Forelimb muscle (tissue), 1 donor: ENCODE results near the gene MKI67. TPM values are rescaled to one million over a fixed set of nuclear protein-coding genes. Genes with fewer than 3 reads are reported as not detected.

Experiments used
- DNase-seq: peaks from one replicate; pipeline ENCODE4 v3.0.0-alpha.2; 2013; ENCODE audit warnings: low read depth
- polyA plus RNA-seq: library from polyadenylated mRNA; unstranded; fragments of 120-200 nt; gene quantifications from one replicate; pipeline ENCODE4 v1.2.1, GENCODE V29; 2013; ENCODE audit not compliant: insufficient read length

MKI67 gene
- polyA plus RNA-seq, 1 donor = 22.0 TPM

DNA sequence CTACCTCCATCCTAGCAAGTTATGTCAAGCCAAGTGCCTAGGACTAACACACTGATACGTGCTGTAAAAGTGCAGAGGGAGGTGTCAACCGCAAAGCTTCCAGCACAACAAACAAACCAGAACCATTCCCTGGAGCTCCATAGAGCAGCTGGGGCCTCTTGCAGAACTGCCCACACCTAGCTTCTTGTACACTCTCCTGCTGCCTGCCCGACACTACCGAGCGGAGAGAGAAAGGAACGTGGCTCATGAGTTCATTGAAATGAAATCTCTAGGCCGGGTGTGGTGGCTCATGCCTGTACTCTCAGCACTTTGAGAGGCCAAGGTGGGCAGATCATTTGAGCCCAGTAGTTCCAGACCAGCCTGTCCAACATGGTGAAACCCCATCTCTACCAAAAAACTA is 73.5 kb downstream of the MKI67 start:
- no peak for DNase-seq

GRCh38 chr10:128051548-128051947 is 74.7 kb downstream of the MKI67 start:
- DNase-seq = no peak

DNA sequence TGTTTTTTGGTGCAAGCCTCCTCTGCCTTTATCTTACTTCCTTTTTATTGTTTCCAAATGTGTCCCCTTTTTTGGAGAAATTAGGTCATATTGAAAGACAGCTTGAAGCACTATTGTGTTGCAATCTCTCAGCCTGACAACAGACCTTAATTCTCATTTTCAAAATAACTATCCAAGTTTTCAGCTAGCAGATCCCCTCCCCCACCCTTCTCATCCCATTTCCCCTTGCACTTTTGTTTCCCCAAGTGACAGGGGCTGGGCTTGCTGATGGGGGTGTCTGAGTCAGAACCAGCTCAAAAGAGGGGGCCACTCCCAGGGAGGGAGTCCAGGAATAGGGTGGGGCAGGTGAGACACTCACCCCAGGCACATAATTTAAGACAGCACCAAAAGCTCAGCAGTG is 75.3 kb downstream of the MKI67 start:
- DNase-seq = no peak

GRCh38 chr10:128050121-128050516 is 76.1 kb downstream of the MKI67 start:
- DNase-seq = no peak

DNA sequence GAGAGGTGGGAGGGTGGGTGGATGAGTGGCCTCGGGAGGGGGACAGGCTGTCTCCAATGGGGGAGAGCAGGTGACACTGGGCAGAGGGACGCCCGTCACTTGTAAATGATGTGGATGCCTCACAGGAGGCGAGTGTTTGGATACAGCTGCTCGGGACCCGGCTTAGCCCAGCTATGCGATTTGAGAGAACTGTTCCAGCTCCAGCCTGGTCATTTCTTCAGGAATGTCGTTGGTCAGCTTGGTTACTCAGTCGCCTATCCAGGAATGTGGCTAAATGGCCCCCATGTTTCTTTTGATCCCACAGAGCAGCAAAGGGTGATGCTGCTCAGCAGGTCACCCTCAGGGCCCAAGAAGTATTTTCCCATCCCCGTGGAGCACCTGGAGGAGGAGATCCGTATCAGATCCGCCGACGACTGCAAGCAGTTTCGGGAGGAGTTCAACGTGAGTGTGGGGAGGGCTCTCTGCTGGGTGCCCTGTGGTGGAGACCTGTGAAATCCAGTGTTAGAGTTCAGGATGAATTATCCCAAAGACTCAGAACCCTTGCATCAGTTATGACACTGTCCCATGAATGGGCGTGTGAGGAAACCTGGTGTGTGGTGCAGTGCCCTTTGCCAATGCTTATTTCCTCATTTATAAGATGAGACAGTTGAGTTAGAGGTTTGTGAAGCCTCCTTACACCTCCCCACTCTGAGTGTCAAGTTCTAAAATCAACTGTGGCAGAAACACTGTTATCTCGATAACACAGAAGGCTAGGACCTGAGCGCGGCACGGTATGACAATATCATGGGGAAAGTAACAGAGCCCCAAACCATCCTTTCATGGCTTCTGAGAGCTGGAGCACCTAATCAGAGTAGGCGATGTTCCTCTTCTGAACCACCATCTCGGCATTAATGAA is 76.8 kb downstream of the MKI67 start:
- DNase-seq = no peak

GRCh38 chr10:128048819-128049210 is 77.4 kb downstream of the MKI67 start:
- no peak for DNase-seq

GRCh38 chr10:128047991-128048818 is 78.0 kb downstream of the MKI67 start:
- no peak for DNase-seq

DNA sequence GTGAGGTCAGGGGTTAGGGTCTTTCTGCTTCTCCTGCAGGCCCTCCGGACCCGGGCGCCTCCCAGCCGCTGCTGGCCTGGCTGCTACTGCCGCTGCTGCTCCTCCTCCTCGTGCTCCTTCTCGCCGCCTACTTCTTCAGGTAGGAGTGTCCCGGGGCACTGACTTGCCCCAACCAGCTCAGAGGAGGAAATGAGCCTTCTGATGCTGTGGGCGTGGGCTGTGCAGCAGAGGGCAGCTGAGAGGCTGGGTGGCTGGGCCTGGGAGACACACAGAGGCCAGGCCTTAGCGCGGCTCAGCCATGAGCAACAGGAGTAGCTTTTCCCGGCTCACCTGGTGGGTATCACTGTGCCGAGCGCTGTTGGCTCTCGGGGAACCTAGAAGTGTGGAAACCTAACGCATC is 78.9 kb downstream of the MKI67 start:
- no peak for DNase-seq

GRCh38 chr10:128046953-128047290 is 79.3 kb downstream of the MKI67 start:
- DNase-seq = no peak

Other genes starting within 250 kb of the MKI67 start
- gene CLRN3, start 233.5 kb downstream of the MKI67 start, polyA plus RNA-seq = not detected
- gene PTPRE, start 219.3 kb downstream of the MKI67 start, polyA plus RNA-seq = 7.8 TPM